OCI-LY7 (cell line): ENCODE results near the gene SCAF1.

Experiments
- CTCF ChIP-seq: fragments of 200-600 bp; sonication (generic); conservative IDR thresholded peaks from 2 replicates; pipeline ENCODE4 v1.5.1; 2014; ENCODE audit warnings: mild to moderate bottlenecking, antibody characterized with exemption, low read length, moderate library complexity, mixed read lengths
- EZH2phosphoT487 ChIP-seq: fragments of 200-600 bp; sonication (generic); IDR thresholded peaks from 2 replicates; pipeline ENCODE4 v1.6.1; 2018; ENCODE audit warnings: low read depth, borderline replicate concordance, mild to moderate bottlenecking, mixed run types, antibody characterized with exemption, low read length, moderate library complexity, mixed read lengths

- TF ChIP-seq EZH2phosphoT487 (no peak), CTCF (no peak)
Observed at GRCh38 chr19:49665351-49666119, 23.5 kb downstream of the SCAF1 start, which contains the start of the genes BCL2L12 and IRF3.
